ENCODE results near the gene RAD23A. TPM values are rescaled to one million over a fixed set of nuclear protein-coding genes. Genes with fewer than 3 reads are reported as not detected.
A peak's percentile ranks its signal among the peaks of the same experiment; 100 is the strongest.

The RAD23A gene
- total and polyA plus RNA-seq, 9 of the 15 experiments (the other 6 are each of a cell fraction or from before 2014, with no cell fraction given) = 9.5 to 181 (median 101) TPM

DNA sequence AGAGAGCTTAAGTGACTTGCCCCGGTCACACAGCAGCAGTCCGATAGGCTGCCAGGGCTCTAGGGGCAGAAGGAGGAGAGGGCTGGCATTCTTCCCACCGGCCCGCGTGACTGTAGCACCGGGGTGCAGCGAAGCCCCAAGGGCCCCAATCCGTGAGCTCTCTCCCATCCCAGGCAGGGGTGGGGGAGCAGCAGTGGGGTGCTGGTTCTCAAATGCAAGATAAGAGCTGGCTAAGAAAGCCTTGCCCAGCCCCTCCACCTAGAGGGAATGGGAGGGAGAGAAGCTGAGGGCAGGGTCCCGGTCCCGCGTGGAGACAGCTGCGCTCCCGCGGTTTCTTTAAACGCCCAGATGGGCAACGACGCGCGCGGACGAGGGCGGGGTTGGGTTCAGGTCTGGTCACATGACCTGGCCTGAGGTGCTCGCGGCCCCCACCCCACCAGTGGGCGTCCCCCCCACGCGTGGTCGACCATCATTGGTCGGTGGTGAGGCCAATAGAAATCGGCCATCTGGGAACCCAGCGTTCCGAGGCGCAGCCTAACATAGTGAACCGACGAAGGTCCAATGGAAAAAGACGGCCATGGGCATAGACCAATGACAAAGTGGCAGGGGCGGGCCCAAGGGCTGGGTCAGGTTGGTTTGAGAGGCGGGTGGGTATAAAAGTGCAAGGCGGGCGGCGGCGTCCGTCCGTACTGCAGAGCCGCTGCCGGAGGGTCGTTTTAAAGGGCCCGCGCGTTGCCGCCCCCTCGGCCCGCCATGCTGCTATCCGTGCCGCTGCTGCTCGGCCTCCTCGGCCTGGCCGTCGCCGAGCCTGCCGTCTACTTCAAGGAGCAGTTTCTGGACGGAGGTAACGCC, 7.5 kb upstream of the RAD23A start, which contains the start of gene CALR (continued):
- TF ChIP-seq CHD4 (IDR thresholded peaks at IDR 0.05; ENCODE audit: insufficient read depth, insufficient replicate concordance, low read depth, low read length, poor library complexity, severe bottlenecking) (no peak), ELF1 (tag; IDR thresholded peaks at IDR 0.05) (no peak), HSF4 (CRISPR knock-in tag; IDR thresholded peaks at IDR 0.05; ENCODE audit: borderline replicate concordance) (no peak), RBM25 (IDR thresholded peaks at IDR 0.05; ENCODE audit: low read depth, low read length, severe bottlenecking) (peak; percentile 96), ZNF12 (CRISPR knock-in tag; IDR thresholded peaks at IDR 0.05) (no peak), POLR2A (conservative IDR thresholded peaks at IDR 0.05) (peak; percentile 99), BRD4 (IDR thresholded peaks at IDR 0.05) (no peak), ZNF41 (CRISPR knock-in tag; conservative IDR thresholded peaks at IDR 0.05) (0 out of 2 replicates have a peak, but pooled peaks have one; percentile 43)
- TF ChIP-seq, protein P1, sequence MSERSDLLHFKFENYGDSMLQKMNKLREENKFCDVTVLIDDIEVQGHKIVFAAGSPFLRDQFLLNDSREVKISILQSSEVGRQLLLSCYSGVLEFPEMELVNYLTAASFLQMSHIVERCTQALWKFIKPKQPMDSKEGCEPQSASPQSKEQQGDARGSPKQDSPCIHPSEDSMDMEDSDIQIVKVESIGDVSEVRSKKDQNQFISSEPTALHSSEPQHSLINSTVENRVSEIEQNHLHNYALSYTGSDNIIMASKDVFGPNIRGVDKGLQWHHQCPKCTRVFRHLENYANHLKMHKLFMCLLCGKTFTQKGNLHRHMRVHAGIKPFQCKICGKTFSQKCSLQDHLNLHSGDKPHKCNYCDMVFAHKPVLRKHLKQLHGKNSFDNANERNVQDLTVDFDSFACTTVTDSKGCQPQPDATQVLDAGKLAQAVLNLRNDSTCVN (CRISPR knock-in tag; IDR thresholded peaks at IDR 0.05) = no peak
- TF ChIP-seq, protein P2, sequence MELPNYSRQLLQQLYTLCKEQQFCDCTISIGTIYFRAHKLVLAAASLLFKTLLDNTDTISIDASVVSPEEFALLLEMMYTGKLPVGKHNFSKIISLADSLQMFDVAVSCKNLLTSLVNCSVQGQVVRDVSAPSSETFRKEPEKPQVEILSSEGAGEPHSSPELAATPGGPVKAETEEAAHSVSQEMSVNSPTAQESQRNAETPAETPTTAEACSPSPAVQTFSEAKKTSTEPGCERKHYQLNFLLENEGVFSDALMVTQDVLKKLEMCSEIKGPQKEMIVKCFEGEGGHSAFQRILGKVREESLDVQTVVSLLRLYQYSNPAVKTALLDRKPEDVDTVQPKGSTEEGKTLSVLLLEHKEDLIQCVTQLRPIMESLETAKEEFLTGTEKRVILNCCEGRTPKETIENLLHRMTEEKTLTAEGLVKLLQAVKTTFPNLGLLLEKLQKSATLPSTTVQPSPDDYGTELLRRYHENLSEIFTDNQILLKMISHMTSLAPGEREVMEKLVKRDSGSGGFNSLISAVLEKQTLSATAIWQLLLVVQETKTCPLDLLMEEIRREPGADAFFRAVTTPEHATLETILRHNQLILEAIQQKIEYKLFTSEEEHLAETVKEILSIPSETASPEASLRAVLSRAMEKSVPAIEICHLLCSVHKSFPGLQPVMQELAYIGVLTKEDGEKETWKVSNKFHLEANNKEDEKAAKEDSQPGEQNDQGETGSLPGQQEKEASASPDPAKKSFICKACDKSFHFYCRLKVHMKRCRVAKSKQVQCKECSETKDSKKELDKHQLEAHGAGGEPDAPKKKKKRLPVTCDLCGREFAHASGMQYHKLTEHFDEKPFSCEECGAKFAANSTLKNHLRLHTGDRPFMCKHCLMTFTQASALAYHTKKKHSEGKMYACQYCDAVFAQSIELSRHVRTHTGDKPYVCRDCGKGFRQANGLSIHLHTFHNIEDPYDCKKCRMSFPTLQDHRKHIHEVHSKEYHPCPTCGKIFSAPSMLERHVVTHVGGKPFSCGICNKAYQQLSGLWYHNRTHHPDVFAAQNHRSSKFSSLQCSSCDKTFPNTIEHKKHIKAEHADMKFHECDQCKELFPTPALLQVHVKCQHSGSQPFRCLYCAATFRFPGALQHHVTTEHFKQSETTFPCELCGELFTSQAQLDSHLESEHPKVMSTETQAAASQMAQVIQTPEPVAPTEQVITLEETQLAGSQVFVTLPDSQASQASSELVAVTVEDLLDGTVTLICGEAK (IDR thresholded peaks at IDR 0.05) = peak; percentile 34; the same call in 1 of the 2 replicates
- TF ChIP-seq, protein P2 (CRISPR knock-in tag; IDR thresholded peaks at IDR 0.05) = no peak
- TF ChIP-seq, protein P3, sequence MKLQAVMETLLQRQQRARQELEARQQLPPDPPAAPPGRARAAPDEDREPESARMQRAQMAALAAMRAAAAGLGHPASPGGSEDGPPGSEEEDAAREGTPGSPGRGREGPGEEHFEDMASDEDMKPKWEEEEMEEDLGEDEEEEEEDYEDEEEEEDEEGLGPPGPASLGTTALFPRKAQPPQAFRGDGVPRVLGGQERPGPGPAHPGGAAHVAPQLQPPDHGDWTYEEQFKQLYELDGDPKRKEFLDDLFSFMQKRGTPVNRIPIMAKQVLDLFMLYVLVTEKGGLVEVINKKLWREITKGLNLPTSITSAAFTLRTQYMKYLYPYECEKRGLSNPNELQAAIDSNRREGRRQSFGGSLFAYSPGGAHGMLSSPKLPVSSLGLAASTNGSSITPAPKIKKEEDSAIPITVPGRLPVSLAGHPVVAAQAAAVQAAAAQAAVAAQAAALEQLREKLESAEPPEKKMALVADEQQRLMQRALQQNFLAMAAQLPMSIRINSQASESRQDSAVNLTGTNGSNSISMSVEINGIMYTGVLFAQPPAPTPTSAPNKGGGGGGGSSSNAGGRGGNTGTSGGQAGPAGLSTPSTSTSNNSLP (IDR thresholded peaks at IDR 0.05; ENCODE audit: borderline replicate concordance, low read depth, low read length) = no peak
- TF ChIP-seq, protein P4, sequence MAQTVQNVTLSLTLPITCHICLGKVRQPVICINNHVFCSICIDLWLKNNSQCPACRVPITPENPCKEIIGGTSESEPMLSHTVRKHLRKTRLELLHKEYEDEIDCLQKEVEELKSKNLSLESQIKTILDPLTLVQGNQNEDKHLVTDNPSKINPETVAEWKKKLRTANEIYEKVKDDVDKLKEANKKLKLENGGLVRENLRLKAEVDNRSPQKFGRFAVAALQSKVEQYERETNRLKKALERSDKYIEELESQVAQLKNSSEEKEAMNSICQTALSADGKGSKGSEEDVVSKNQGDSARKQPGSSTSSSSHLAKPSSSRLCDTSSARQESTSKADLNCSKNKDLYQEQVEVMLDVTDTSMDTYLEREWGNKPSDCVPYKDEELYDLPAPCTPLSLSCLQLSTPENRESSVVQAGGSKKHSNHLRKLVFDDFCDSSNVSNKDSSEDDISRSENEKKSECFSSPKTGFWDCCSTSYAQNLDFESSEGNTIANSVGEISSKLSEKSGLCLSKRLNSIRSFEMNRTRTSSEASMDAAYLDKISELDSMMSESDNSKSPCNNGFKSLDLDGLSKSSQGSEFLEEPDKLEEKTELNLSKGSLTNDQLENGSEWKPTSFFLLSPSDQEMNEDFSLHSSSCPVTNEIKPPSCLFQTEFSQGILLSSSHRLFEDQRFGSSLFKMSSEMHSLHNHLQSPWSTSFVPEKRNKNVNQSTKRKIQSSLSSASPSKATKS (CRISPR knock-in tag; IDR thresholded peaks at IDR 0.05) = no peak

All from K562 (cell line).